Measurements from ENCODE around the gene SLC35E1. TPM values are rescaled to one million over a fixed set of nuclear protein-coding genes. Genes with fewer than 3 reads are reported as not detected.

Gene SLC35E1
- total and polyA plus RNA-seq, 2 of the 13 experiments (the other 11 are each of a cell fraction or from before 2014, with no cell fraction given): 21.2 to 46.5 TPM

DNA sequence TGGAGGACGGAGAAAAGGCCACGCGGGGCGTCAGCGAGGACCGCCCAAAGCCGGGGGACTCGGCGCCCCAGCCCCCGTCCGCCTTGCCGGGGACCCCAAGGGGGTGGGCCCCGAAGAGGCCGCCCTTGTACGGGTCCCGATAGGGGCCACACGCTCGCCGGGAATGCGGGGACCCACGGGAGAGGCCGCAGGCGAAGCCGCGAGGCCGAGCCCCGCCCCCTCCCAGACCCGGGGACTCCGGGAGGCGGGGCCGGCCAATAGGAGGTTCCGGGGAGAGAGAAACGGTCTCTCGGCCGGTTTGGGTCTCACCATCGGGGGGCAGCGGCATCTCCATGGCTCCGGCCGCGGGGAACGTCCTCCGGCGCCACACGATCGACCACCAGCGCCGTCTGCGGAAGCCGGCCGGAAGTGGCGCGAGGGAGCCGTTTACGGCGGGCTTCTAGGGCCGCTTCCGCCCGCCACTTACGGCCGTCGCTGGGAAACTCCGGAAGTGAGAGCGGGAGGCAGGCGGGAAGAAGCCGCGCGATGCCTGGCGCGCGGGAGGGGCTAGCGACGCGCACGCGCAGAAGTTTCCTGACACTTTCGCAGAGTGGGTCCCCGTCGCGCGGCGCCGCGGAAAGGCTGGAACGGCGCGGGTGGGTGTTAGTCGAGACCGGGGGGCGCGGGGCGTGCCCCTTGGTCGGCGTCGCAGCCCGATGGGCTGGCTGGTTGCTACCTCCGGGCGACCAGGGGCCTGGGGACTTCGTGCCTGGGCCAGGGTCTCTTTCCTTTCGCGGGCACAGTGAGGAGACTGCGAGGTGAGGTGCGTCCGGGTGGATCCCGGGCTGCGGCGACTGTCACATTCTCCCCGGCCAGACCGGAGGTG is 29.9 kb downstream of the SLC35E1 start, which contains the start of gene CHERP (continued):
- no peak for TF ChIP-seq RORA (CRISPR knock-in tag; IDR thresholded peaks at IDR 0.05)
- peak; percentile 84 for TF ChIP-seq TMF1 (CRISPR knock-in tag; IDR thresholded peaks at IDR 0.05; ENCODE audit: low read depth)
- peak; percentile 80; the same call in 1 of the 2 replicates for TF ChIP-seq SALL2 (CRISPR knock-in tag; IDR thresholded peaks at IDR 0.05)
- 0 out of 2 replicates have a peak, but pooled peaks have one; percentile 59 for TF ChIP-seq ZNF558 (CRISPR knock-in tag; IDR thresholded peaks at IDR 0.05; ENCODE audit: borderline replicate concordance)
- TF ChIP-seq, protein P1, sequence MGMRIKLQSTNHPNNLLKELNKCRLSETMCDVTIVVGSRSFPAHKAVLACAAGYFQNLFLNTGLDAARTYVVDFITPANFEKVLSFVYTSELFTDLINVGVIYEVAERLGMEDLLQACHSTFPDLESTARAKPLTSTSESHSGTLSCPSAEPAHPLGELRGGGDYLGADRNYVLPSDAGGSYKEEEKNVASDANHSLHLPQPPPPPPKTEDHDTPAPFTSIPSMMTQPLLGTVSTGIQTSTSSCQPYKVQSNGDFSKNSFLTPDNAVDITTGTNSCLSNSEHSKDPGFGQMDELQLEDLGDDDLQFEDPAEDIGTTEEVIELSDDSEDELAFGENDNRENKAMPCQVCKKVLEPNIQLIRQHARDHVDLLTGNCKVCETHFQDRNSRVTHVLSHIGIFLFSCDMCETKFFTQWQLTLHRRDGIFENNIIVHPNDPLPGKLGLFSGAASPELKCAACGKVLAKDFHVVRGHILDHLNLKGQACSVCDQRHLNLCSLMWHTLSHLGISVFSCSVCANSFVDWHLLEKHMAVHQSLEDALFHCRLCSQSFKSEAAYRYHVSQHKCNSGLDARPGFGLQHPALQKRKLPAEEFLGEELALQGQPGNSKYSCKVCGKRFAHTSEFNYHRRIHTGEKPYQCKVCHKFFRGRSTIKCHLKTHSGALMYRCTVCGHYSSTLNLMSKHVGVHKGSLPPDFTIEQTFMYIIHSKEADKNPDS (CRISPR knock-in tag; IDR thresholded peaks at IDR 0.05): no peak
- 0 out of 2 replicates have a peak, but pooled peaks have one; percentile 27 for TF ChIP-seq ZNF557 (CRISPR knock-in tag; IDR thresholded peaks at IDR 0.05)
- no peak for TF ChIP-seq ZNF841 (CRISPR knock-in tag; IDR thresholded peaks at IDR 0.05; ENCODE audit: borderline replicate concordance)
- TF ChIP-seq ZNF792 (CRISPR knock-in tag; IDR thresholded peaks at IDR 0.05): no peak
- TF ChIP-seq AGO1 (IDR thresholded peaks at IDR 0.05; ENCODE audit: low read depth, low read length, poor library complexity, severe bottlenecking): peak; percentile 79
- peak; percentile 25 for TF ChIP-seq ZBTB7B (CRISPR knock-in tag; IDR thresholded peaks at IDR 0.05)
- TF ChIP-seq ARHGAP35 (CRISPR knock-in tag; IDR thresholded peaks at IDR 0.05; ENCODE audit: borderline replicate concordance): no peak
- TF ChIP-seq ZNF382 (CRISPR knock-in tag; IDR thresholded peaks at IDR 0.05; ENCODE audit: borderline replicate concordance): no peak
- TF ChIP-seq NFKBIZ (CRISPR knock-in tag; IDR thresholded peaks at IDR 0.05): 0 out of 2 replicates have a peak, but pooled peaks have one; percentile 24
- TF ChIP-seq EHMT2 (IDR thresholded peaks at IDR 0.05; ENCODE audit: borderline replicate concordance, low read depth, low read length): no peak
- TF ChIP-seq SNAPC2 (CRISPR knock-in tag; IDR thresholded peaks at IDR 0.05): peak; percentile 84
- TF ChIP-seq, protein P2, sequence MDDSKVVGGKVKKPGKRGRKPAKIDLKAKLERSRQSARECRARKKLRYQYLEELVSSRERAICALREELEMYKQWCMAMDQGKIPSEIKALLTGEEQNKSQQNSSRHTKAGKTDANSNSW (CRISPR knock-in tag; IDR thresholded peaks at IDR 0.05; ENCODE audit: borderline replicate concordance): no peak; the same call in 1 of the 2 replicates
- TF ChIP-seq SMAD3 (CRISPR knock-in tag; IDR thresholded peaks at IDR 0.05): 0 out of 2 replicates have a peak, but pooled peaks have one; percentile 0
- TF ChIP-seq, protein P3, sequence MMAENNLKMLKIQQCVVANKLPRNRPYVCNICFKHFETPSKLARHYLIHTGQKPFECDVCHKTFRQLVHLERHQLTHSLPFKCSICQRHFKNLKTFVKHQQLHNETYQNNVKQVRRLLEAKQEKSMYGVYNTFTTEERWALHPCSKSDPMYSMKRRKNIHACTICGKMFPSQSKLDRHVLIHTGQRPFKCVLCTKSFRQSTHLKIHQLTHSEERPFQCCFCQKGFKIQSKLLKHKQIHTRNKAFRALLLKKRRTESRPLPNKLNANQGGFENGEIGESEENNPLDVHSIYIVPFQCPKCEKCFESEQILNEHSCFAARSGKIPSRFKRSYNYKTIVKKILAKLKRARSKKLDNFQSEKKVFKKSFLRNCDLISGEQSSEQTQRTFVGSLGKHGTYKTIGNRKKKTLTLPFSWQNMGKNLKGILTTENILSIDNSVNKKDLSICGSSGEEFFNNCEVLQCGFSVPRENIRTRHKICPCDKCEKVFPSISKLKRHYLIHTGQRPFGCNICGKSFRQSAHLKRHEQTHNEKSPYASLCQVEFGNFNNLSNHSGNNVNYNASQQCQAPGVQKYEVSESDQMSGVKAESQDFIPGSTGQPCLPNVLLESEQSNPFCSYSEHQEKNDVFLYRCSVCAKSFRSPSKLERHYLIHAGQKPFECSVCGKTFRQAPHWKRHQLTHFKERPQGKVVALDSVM (CRISPR knock-in tag; IDR thresholded peaks at IDR 0.05): peak; percentile 49
- TF ChIP-seq, protein P4, sequence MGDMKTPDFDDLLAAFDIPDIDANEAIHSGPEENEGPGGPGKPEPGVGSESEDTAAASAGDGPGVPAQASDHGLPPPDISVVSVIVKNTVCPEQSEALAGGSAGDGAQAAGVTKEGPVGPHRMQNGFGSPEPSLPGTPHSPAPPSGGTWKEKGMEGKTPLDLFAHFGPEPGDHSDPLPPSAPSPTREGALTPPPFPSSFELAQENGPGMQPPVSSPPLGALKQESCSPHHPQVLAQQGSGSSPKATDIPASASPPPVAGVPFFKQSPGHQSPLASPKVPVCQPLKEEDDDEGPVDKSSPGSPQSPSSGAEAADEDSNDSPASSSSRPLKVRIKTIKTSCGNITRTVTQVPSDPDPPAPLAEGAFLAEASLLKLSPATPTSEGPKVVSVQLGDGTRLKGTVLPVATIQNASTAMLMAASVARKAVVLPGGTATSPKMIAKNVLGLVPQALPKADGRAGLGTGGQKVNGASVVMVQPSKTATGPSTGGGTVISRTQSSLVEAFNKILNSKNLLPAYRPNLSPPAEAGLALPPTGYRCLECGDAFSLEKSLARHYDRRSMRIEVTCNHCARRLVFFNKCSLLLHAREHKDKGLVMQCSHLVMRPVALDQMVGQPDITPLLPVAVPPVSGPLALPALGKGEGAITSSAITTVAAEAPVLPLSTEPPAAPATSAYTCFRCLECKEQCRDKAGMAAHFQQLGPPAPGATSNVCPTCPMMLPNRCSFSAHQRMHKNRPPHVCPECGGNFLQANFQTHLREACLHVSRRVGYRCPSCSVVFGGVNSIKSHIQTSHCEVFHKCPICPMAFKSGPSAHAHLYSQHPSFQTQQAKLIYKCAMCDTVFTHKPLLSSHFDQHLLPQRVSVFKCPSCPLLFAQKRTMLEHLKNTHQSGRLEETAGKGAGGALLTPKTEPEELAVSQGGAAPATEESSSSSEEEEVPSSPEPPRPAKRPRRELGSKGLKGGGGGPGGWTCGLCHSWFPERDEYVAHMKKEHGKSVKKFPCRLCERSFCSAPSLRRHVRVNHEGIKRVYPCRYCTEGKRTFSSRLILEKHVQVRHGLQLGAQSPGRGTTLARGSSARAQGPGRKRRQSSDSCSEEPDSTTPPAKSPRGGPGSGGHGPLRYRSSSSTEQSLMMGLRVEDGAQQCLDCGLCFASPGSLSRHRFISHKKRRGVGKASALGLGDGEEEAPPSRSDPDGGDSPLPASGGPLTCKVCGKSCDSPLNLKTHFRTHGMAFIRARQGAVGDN (CRISPR knock-in tag; IDR thresholded peaks at IDR 0.05): peak; percentile 90
- TF ChIP-seq ELF3 (CRISPR knock-in tag; IDR thresholded peaks at IDR 0.05): peak; percentile 70

Measured in HepG2 (cell line).